Suprapubic skin (tissue), 4 donors: Measurements from ENCODE around the gene PGAM5. TPM values are rescaled to one million over a fixed set of nuclear protein-coding genes. Genes with fewer than 3 reads are reported as not detected.

Experiments
- DNase-seq, 2 donors: peaks; one replicate each; pipeline ENCODE4 v3.0.0-alpha.2; 2019; ENCODE audit warnings: low spot score in 2 of 2
- H3K27ac ChIP-seq: fragments of 200-600 bp; sonication (generic); one replicate; pipeline ENCODE4 v1.5.1; 2019
- H3K27me3 ChIP-seq: fragments of 200-600 bp; sonication (generic); one replicate; pipeline ENCODE4 v1.5.1; 2019
- H3K36me3 ChIP-seq: fragments of 200-600 bp; sonication (generic); one replicate; pipeline ENCODE4 v1.5.1; 2019
- H3K4me1 ChIP-seq: fragments of 200-600 bp; sonication (generic); one replicate; pipeline ENCODE4 v1.5.1; 2019
- H3K4me3 ChIP-seq: fragments of 200-600 bp; sonication (generic); one replicate; pipeline ENCODE4 v1.5.1; 2019; ENCODE audit warnings: mild to moderate bottlenecking
- H3K9me3 ChIP-seq: fragments of 200-600 bp; sonication (generic); one replicate; pipeline ENCODE4 v1.5.1; 2019
- CTCF ChIP-seq, 2 donors: fragments of 200-600 bp in 1 of 2; fragments of 450-650 bp in 1 of 2; sonication (generic) in 1 of 2; IDR thresholded peaks; one replicate each; pipeline ENCODE4 v1.5.1; 2016 to 2019; ENCODE audit warnings: antibody characterized with exemption in 2 of 2, mild to moderate bottlenecking in 1 of 2, moderate library complexity in 1 of 2
- EP300 ChIP-seq: sonication (generic); formaldehyde crosslinking; IDR thresholded peaks from one replicate; pipeline ENCODE4 v1.6.1; 2017; ENCODE audit warnings: antibody characterized with exemption
- POLR2A ChIP-seq, 2 donors: fragments of 450-650 bp; IDR thresholded peaks; one replicate each; pipeline ENCODE4 v1.6.1; 2017; ENCODE audit warnings: antibody characterized with exemption in 2 of 2, mild to moderate bottlenecking in 2 of 2, moderate library complexity in 2 of 2
- POLR2AphosphoS5 ChIP-seq, 3 donors: sonication (generic); formaldehyde crosslinking; IDR thresholded peaks; one replicate each; pipeline ENCODE4 v1.6.1; 2017; ENCODE audit warnings: antibody characterized with exemption in 3 of 3
- WGBS: methylation state at CpG from one replicate; pipeline ENCODE4 v1.1.5; 2018; 5-methylcytosine and 5-hydroxymethylcytosine counted together
- total RNA-seq, 4 donors: library from RNA; depleted of rRNA; stranded (reverse); fragments of >200 nt; gene quantifications; one replicate each; pipeline ENCODE4 v1.1.0, GENCODE V29; 2016

PGAM5 gene
- total RNA-seq, 4 donors from 2014 or later: 31.4 to 43.1 (median 38.7) TPM

GRCh38 chr12:132728502-132728901 is 17.9 kb downstream of the PGAM5 start:
- 80% methylated on average over 7 of the region's 7 CpGs for WGBS
- Histone ChIP-seq H3K9me3 (no peaks in the 10 kb centered on the region), H3K27me3 (no peaks in the 10 kb centered on the region), H3K4me3 (no peak overlapping the region), H3K4me1 (no peaks in the 10 kb centered on the region), H3K36me3 (peaks cover 97% of the 10 kb centered on the region), H3K27ac (no peak overlapping the region)
- DNase-seq: no peak
- TF ChIP-seq CTCF (IDR thresholded peaks at IDR 0.05) (no peak), EP300 (no peak), POLR2A (IDR thresholded peaks at IDR 0.05) (no peak), POLR2AphosphoS5 (IDR thresholded peaks at IDR 0.05) (no peak)

DNA sequence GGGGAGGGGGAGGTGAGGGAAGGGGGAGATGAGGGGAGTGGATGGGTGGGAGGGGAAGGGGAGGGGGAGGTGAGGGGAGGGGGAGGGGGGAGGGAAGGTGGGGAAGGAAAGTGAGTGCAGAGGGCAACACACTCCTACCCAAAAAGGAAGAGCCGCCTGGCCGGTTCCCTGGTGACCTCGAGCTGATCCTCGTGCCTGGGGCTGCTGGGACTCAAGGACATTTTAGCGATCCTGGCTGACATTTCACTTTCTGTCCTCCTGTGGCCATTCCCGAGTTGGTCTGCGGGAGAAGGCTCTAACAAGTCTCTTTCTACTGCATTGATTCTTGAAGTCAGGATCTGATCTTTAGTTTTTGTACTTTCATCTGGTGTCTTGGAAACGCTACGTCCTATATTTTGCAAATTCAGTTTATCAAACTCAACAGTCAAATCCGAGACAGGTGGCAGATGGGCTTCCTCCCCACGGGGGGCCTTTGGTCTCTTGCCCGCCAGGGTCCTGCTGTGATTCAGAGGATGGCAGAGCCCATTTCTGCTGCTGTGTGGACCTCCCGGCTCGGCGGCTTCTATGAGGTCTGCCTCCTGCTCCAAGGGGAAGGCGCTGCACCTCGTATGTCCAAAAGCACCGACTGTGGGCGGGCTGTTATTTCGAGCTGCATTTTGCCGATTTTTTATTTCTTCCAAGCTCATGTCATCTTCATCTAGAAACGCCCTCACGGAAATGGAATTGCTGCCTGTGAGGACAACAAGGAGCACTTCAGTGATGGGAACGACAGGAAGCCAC is 19.1 kb downstream of the PGAM5 start:
- no peak for TF ChIP-seq EP300
- no peak for TF ChIP-seq CTCF (IDR thresholded peaks at IDR 0.05)
- TF ChIP-seq POLR2AphosphoS5 (IDR thresholded peaks at IDR 0.05): no peak
- WGBS: 87% methylated on average over 24 of the region's 24 CpGs
- no peaks in the 10 kb centered on the region for H3K27me3 ChIP-seq
- H3K9me3 ChIP-seq: no peaks in the 10 kb centered on the region
- no peaks in the 10 kb centered on the region for H3K4me1 ChIP-seq
- no peak overlapping the region for H3K4me3 ChIP-seq
- no peak overlapping the region for H3K27ac ChIP-seq
- DNase-seq: no peak
- peaks cover 97% of the 10 kb centered on the region for H3K36me3 ChIP-seq

- Histone ChIP-seq H3K36me3 (peaks cover 97% of the 10 kb centered on the region), H3K4me1 (no peaks in the 10 kb centered on the region), H3K4me3 (no peak overlapping the region), H3K27ac (no peak overlapping the region), H3K9me3 (no peaks in the 10 kb centered on the region), H3K27me3 (no peaks in the 10 kb centered on the region)
- WGBS: 96% methylated on average over 6 of the region's 11 CpGs
- no peak for TF ChIP-seq CTCF (IDR thresholded peaks at IDR 0.05)
- no peak for TF ChIP-seq POLR2A (IDR thresholded peaks at IDR 0.05)
- no peak for TF ChIP-seq EP300
- TF ChIP-seq POLR2AphosphoS5 (IDR thresholded peaks at IDR 0.05): no peak
- no peak for DNase-seq
Observed at GRCh38 chr12:132730353-132730752, 19.7 kb downstream of the PGAM5 start.

DNA sequence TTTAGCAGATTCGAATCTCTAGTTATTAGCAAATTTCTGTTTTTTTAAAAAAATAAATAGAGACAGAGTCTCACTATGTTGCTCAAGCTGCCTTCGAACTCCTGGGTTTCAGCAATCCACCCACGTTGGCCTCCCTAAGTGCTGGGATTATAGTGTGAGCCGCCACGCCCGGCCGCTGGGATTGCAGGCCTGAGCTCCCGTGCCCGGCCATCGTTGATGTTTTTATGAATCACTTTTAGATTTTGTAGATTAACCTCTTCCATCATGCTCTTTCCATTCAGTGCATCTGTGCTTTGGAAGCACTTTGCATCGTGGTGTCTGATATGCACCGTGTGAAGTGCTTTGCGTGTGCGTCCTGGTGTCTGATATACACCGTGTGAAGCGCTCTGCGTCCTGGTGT is 20.9 kb downstream of the PGAM5 start:
- TF ChIP-seq EP300 (no peak), POLR2A (IDR thresholded peaks at IDR 0.05) (no peak), CTCF (IDR thresholded peaks at IDR 0.05) (no peak), POLR2AphosphoS5 (IDR thresholded peaks at IDR 0.05) (no peak)
- peaks cover 97% of the 10 kb centered on the region for H3K36me3 ChIP-seq
- H3K27me3 ChIP-seq: no peaks in the 10 kb centered on the region
- no peaks in the 10 kb centered on the region for H3K9me3 ChIP-seq
- WGBS: 91% methylated on average over 17 of the region's 17 CpGs
- H3K4me3 ChIP-seq: no peak overlapping the region
- H3K27ac ChIP-seq: no peak overlapping the region
- DNase-seq: no peak
- no peaks in the 10 kb centered on the region for H3K4me1 ChIP-seq

- no peaks in the 10 kb centered on the region for H3K9me3 ChIP-seq
- 84% methylated on average over 10 of the region's 10 CpGs for WGBS
- no peak overlapping the region for H3K4me3 ChIP-seq
- peaks cover 95% of the 10 kb centered on the region for H3K36me3 ChIP-seq
- TF ChIP-seq EP300 (no peak), POLR2AphosphoS5 (IDR thresholded peaks at IDR 0.05) (no peak), POLR2A (IDR thresholded peaks at IDR 0.05) (no peak), CTCF (IDR thresholded peaks at IDR 0.05) (no peak)
- no peaks in the 10 kb centered on the region for H3K27me3 ChIP-seq
- no peak overlapping the region for H3K27ac ChIP-seq
- no peak for DNase-seq
- H3K4me1 ChIP-seq: no peaks in the 10 kb centered on the region
Observed at GRCh38 chr12:132734206-132734605, 23.6 kb downstream of the PGAM5 start.
